SU-DHL-6 (cell line): Measurements from ENCODE around the gene CORO2A.
A peak's percentile ranks its signal among the peaks of the same experiment; 100 is the strongest.

Experiments
- H2AFZ ChIP-seq: fragments of 200-600 bp; sonication (generic); 2 replicates; pipeline ENCODE4 v1.6.1; 2014; ENCODE audit warnings: low read depth, mild to moderate bottlenecking, moderate library complexity, mixed read lengths, antibody characterized with exemption, low read length; ENCODE audit not compliant: severe bottlenecking
- H3F3A ChIP-seq: fragments of 200-600 bp; shearing (Covaris generic); 2 replicates; pipeline ENCODE4 v1.6.0; 2016; ENCODE audit warnings: antibody characterized with exemption, mild to moderate bottlenecking; ENCODE audit not compliant: insufficient read depth
- H3K27ac ChIP-seq: fragments of 200-600 bp; sonication (generic); 2 replicates; pipeline ENCODE4 v1.5.1; 2016; ENCODE audit warnings: low read depth, mild to moderate bottlenecking, low read length, moderate library complexity, mixed read lengths
- H3K27me3 ChIP-seq: fragments of 200-600 bp; sonication (generic), shearing (Covaris generic); 2 replicates; pipeline ENCODE4 v1.6.0; 2014; ENCODE audit warnings: mild to moderate bottlenecking, low read length
- H3K36me3 ChIP-seq: fragments of 200-600 bp; sonication (generic); 2 replicates; pipeline ENCODE4 v1.6.1; 2014; ENCODE audit warnings: mild to moderate bottlenecking, low read length, mixed read lengths
- H3K4me2 ChIP-seq: fragments of 300-600, 200-600 bp; shearing (Covaris generic), sonication (generic); 2 replicates; pipeline ENCODE4 v1.6.0; 2014; ENCODE audit warnings: low read length, low read depth, mild to moderate bottlenecking; ENCODE audit not compliant: poor library complexity, severe bottlenecking
- H3K4me3 ChIP-seq: fragments of 200-600 bp; sonication (generic); 2 replicates; pipeline ENCODE4 v1.5.1; 2014; ENCODE audit warnings: antibody characterized with exemption, low read length, mild to moderate bottlenecking, mixed read lengths; ENCODE audit not compliant: insufficient read depth, poor library complexity, severe bottlenecking
- H3K79me2 ChIP-seq: fragments of 200-600 bp; sonication (generic); 2 replicates; pipeline ENCODE4 v1.6.1; 2014; ENCODE audit warnings: mild to moderate bottlenecking, low read length, moderate library complexity; ENCODE audit not compliant: insufficient read depth
- H3K9ac ChIP-seq: fragments of 200-600 bp; sonication (generic); 2 replicates; pipeline ENCODE4 v1.7.0; 2014; ENCODE audit warnings: mild to moderate bottlenecking, low read length
- H3K9me2 ChIP-seq: fragments of 200-600 bp; sonication (generic); replicated peaks from 2 replicates; pipeline ENCODE4 v1.6.1; 2014; ENCODE audit warnings: low read length; ENCODE audit not compliant: insufficient read depth
- H3K9me3 ChIP-seq: fragments of 200-600 bp; sonication (generic); 2 replicates; pipeline ENCODE4 v1.6.1; 2014; ENCODE audit warnings: low read length, mixed read lengths; ENCODE audit not compliant: insufficient read depth
- H4K20me1 ChIP-seq: fragments of 200-600 bp; sonication (generic); 2 replicates; pipeline ENCODE4 v1.6.1; 2014; ENCODE audit warnings: low read depth, mild to moderate bottlenecking, antibody characterized with exemption, low read length, moderate library complexity, mixed read lengths
- CTCF ChIP-seq: fragments of 200-600 bp; sonication (generic); IDR thresholded peaks from one replicate; pipeline ENCODE4 v1.5.1; 2017; ENCODE audit warnings: antibody characterized with exemption, mild to moderate bottlenecking, low read length, moderate library complexity; ENCODE audit not compliant: insufficient read depth, poor library complexity, severe bottlenecking
- EZH2phosphoT487 ChIP-seq: fragments of 200-600 bp; sonication (generic), shearing (Covaris generic); conservative IDR thresholded peaks from 2 replicates; pipeline ENCODE4 v1.6.1; 2018; ENCODE audit warnings: mild to moderate bottlenecking, antibody characterized with exemption, low read length, moderate library complexity, mixed read lengths

The CORO2A gene

DNA sequence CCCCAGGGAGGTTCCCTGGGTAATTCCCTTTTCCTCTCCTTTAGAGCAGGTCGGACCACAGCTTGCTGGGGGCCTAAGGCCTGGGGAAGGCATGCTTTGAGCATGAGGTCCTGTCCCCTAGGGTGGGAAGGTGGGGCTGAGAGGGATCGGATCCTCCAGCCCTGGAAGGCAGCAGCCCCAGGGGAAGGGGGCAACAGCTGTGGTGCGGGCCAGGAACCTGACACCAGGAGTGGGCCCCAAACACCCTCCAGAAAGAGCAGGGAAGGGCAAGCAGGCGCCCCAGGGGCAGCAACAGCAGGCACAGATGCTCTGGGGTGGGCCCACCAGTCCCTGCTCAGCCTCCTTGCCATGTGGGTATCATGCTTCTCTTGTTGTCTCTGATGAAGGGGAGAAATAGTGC, 3.2 kb upstream of the CORO2A start:
- Histone ChIP-seq H3K36me3 (no peaks in the 10 kb centered on the region), H3K4me3 (no peak overlapping the region), H3F3A (no peaks in the 10 kb centered on the region), H3K9me3 (no peaks in the 10 kb centered on the region), H2AFZ (no peak overlapping the region), H3K79me2 (no peaks in the 10 kb centered on the region), H3K9me2 (no peaks in the 10 kb centered on the region), H3K4me2 (no peak overlapping the region), H3K27ac (no peak overlapping the region), H4K20me1 (no peaks in the 10 kb centered on the region), H3K9ac (no peak overlapping the region), H3K27me3 (0 out of 2 replicates have a peak, but pooled peaks cover 3% of the 10 kb centered on the region)
- TF ChIP-seq EZH2phosphoT487 (no peak), CTCF (no peak)

DNA sequence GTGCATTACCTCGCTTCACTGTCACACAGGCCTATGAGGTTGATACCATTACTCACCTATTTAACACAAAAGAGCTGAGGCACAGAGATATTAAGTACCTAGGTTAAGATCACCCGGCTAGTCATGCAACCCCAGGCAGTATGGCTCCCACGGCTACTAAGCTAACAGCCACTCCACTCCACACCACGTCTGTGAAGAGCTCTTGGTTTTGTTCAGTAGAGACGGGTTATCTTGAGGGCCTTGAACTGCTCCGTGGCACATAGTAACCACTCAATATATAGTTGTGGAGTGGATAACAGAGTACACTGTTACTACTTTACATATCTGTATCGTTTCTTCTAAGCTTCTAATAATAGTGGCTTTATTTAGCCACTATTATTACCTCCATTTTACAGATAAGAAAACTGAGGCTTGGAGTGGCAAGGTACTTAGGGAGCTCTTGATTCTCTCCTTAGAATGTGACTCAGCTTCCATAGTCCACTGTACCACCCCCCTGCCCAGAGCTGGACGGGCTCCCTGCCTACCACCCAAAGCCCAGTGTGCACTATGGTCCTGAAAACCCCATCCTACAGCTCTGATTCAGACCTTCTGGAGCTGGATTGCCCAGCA, 1.0 kb upstream of the CORO2A start:
- Histone ChIP-seq H3K4me3 (peak overlapping the region; percentile 55), H3K79me2 (no peaks in the 10 kb centered on the region), H3K9ac (peak overlapping the region; percentile 59), H4K20me1 (no peaks in the 10 kb centered on the region), H3K9me2 (no peaks in the 10 kb centered on the region), H3K27ac (no peak overlapping the region), H3K4me2 (peak overlapping the region; percentile 60), H3K9me3 (no peaks in the 10 kb centered on the region), H3K27me3 (0 out of 2 replicates have a peak, but pooled peaks cover 3% of the 10 kb centered on the region), H3K36me3 (no peaks in the 10 kb centered on the region), H3F3A (no peaks in the 10 kb centered on the region), H2AFZ (peak overlapping the region; percentile 91)
- TF ChIP-seq CTCF (no peak), EZH2phosphoT487 (no peak)

- Histone ChIP-seq H3K9me3 (no peaks in the 10 kb centered on the region), H3K79me2 (no peaks in the 10 kb centered on the region), H4K20me1 (no peaks in the 10 kb centered on the region), H3K9me2 (no peaks in the 10 kb centered on the region), H3K27ac (no peak overlapping the region), H2AFZ (peak overlapping the region; percentile 64), H3K9ac (peak overlapping the region; percentile 59; the same call in 1 of the 2 replicates), H3K27me3 (0 out of 2 replicates have a peak, but pooled peaks cover 3% of the 10 kb centered on the region), H3K4me3 (peak overlapping the region; percentile 55), H3F3A (no peaks in the 10 kb centered on the region), H3K4me2 (peak overlapping the region; percentile 60), H3K36me3 (no peaks in the 10 kb centered on the region)
- no peak for TF ChIP-seq EZH2phosphoT487
- no peak for TF ChIP-seq CTCF
Observed at GRCh38 chr9:98191671-98192502, 550 bp downstream of the CORO2A start.
